ENCODE measurements around the gene CCDC89. TPM values are rescaled to one million over a fixed set of nuclear protein-coding genes. Genes with fewer than 3 reads are reported as not detected.
A peak's percentile ranks its signal among the peaks of the same experiment; 100 is the strongest.

The CCDC89 gene
- total and polyA plus RNA-seq, 9 of the 15 experiments (the other 6 are each of a cell fraction or from before 2014, with no cell fraction given) = 0.07 to 0.09 TPM; not detected in 7

- TF ChIP-seq MBD1 (CRISPR knock-in tag; IDR thresholded peaks at IDR 0.05) (no peak), FOXP4 (CRISPR knock-in tag; IDR thresholded peaks at IDR 0.05; ENCODE audit: borderline replicate concordance) (no peak), CLOCK (CRISPR knock-in tag; IDR thresholded peaks at IDR 0.05; ENCODE audit: borderline replicate concordance) (no peak), TCF15 (CRISPR knock-in tag; IDR thresholded peaks at IDR 0.05) (no peak), ZNF12 (CRISPR knock-in tag; IDR thresholded peaks at IDR 0.05) (0 out of 2 replicates have a peak, but pooled peaks have one; percentile 49), PRMT5 (CRISPR knock-in tag; IDR thresholded peaks at IDR 0.05) (no peak), CREB3L1 (IDR thresholded peaks at IDR 0.05; ENCODE audit: borderline replicate concordance, low read depth) (peak; percentile 86; the same call in 1 of the 2 replicates), SUPT5H (IDR thresholded peaks at IDR 0.05) (peak; percentile 93), JUN (IDR thresholded peaks at IDR 0.05; ENCODE audit: borderline replicate concordance, low read depth, low read length) (no peak), JUN (CRISPR knock-in tag; IDR thresholded peaks at IDR 0.05; ENCODE audit: borderline replicate concordance) (0 out of 2 replicates have a peak, but pooled peaks have one; percentile 53), BCLAF1 (IDR thresholded peaks at IDR 0.05; ENCODE audit: borderline replicate concordance in 1 of 2, control insufficient read depth in 1 of 2, low read depth in 2 of 2, low read length in 1 of 2) (peak in 1 of 2 experiments; percentile 12; a peak in 1 of 4 replicates), MTA3 (IDR thresholded peaks at IDR 0.05; ENCODE audit: borderline replicate concordance) (peak; percentile 22; the same call in 1 of the 2 replicates), POLR2B (IDR thresholded peaks at IDR 0.05; ENCODE audit: low read depth, partially characterized antibody) (peak; percentile 92)
Measured at GRCh38 chr11:85664615-85665481, 21.1 kb downstream of the CCDC89 start, which contains the start of gene CREBZF (continued).
